Fibroblast of lung (primary cell): Measurements from ENCODE around the gene ATP5F1A. TPM values are rescaled to one million over a fixed set of nuclear protein-coding genes. Genes with fewer than 3 reads are reported as not detected.

Experiments used
- DNase-seq, 2 donors: peaks; one replicate each; pipeline versions ENCODE4 v3.0.0 to v3.0.0-alpha.2; 2010; ENCODE audit warnings: low read depth in 2 of 2
- H2AFZ ChIP-seq: 2 replicates; pipeline ENCODE4 v1.5.1; 2012; ENCODE audit warnings: low read length, control low read depth, inconsistent platforms
- H3K27ac ChIP-seq: 2 replicates; pipeline ENCODE4 v1.5.1; 2011; ENCODE audit warnings: low read length, control low read depth; ENCODE audit not compliant: insufficient read depth
- H3K27me3 ChIP-seq: 2 replicates; pipeline ENCODE4 v1.5.1; 2011; ENCODE audit warnings: mild to moderate bottlenecking, low read length; ENCODE audit not compliant: control insufficient read depth, insufficient read depth
- H3K36me3 ChIP-seq: 2 replicates; pipeline ENCODE4 v1.5.1; 2011; ENCODE audit warnings: low read length; ENCODE audit not compliant: control insufficient read depth, insufficient read depth
- H3K4me1 ChIP-seq: 2 replicates; pipeline ENCODE4 v1.5.1; 2011; ENCODE audit warnings: low read length; ENCODE audit not compliant: control insufficient read depth, insufficient read depth; ENCODE audit errors: extremely low read depth
- H3K4me2 ChIP-seq: 2 replicates; pipeline ENCODE4 v1.5.1; 2011; ENCODE audit warnings: low read length, control low read depth; ENCODE audit not compliant: insufficient read depth; ENCODE audit errors: extremely low read depth
- H3K4me3 ChIP-seq, 4 experiments: fragments of 200-600 bp in 1 of 4; sonication (generic) in 1 of 4; replicated peaks in 1 of 4; 2 replicates each; pipeline ENCODE4 v1.5.1; 2011 to 2016; ENCODE audit warnings: low read length in 4 of 4, low read depth in 3 of 4, mild to moderate bottlenecking in 3 of 4, control low read depth in 2 of 4, inconsistent platforms in 1 of 4, mixed read lengths in 1 of 4; ENCODE audit not compliant: insufficient read depth in 1 of 4; ENCODE audit errors: control extremely low read depth in 1 of 4
- H3K79me2 ChIP-seq: 2 replicates; pipeline ENCODE4 v1.5.1; 2012; ENCODE audit warnings: mild to moderate bottlenecking, low read length, inconsistent platforms; ENCODE audit not compliant: control insufficient read depth, insufficient read depth
- H3K9ac ChIP-seq: 2 replicates; pipeline ENCODE4 v1.5.1; 2011; ENCODE audit warnings: mild to moderate bottlenecking, low read length, control low read depth; ENCODE audit not compliant: insufficient read depth
- H3K9me3 ChIP-seq: 2 replicates; pipeline ENCODE4 v1.5.1; 2012; ENCODE audit warnings: low read depth, low read length; ENCODE audit not compliant: control insufficient read depth, insufficient read depth
- H4K20me1 ChIP-seq: 2 replicates; pipeline ENCODE4 v1.5.1; 2011; ENCODE audit warnings: low read length; ENCODE audit not compliant: control insufficient read depth, insufficient read depth; ENCODE audit errors: extremely low read depth
- EZH2 ChIP-seq: IDR thresholded peaks from 2 replicates; pipeline ENCODE4 v1.5.1; 2012; ENCODE audit warnings: low read length, control low read depth, mild to moderate bottlenecking; ENCODE audit errors: missing control alignments
- polyA minus RNA-seq: library from RNA; depleted of rRNA, polyadenylated mRNA; stranded (reverse); fragments of >200 nt; gene quantifications from 2 replicates; pipeline ENCODE4 v1.2.3, GENCODE V29; 2011; ENCODE audit warnings: low replicate concordance
- polyA plus RNA-seq, 2 donors: library from polyadenylated mRNA; depleted of rRNA in 1 of 2; stranded (reverse) in 1 of 2; unstranded in 1 of 2; fragments of >200 nt; gene quantifications; 2 replicates each; pipeline ENCODE4 v1.2.1, GENCODE V29; 2011 to 2012; ENCODE audit warnings: missing spikeins in 1 of 2
- total RNA-seq: library from RNA; depleted of rRNA; stranded (reverse); fragments of >200 nt; gene quantifications from 2 replicates; pipeline ENCODE4 v1.2.1, GENCODE V29; 2014
- TF ChIP-seq, protein P1 (sequence below), 2 donors: IDR thresholded peaks in 1 of 2; conservative IDR thresholded peaks in 1 of 2; 1 replicate in 1 of 2; 2 replicates in 1 of 2; pipeline ENCODE4 v1.5.1; 2011 to 2012; ENCODE audit warnings: low read length in 2 of 2, control low read depth in 1 of 2, inconsistent platforms in 1 of 2, low read depth in 1 of 2, mild to moderate bottlenecking in 1 of 2

The ATP5F1A gene
- total RNA-seq (581 and 591 TPM in 2 replicates), polyA plus RNA-seq (791 and 878 TPM in 2 replicates), polyA minus RNA-seq (480 and 506 TPM in 2 replicates)
- polyA plus RNA-seq (2012): 452 and 531 TPM in 2 replicates

GRCh38 chr18:46097801-46098615, at the start of gene ATP5F1A:
Gene ATP5F1A, minus strand, starts transcription at chr18:46098296. Its CDS starts 65 bp downstream, at chr18:46098231.
- peak; percentile 77 to 84 for DNase-seq
- Histone ChIP-seq H3K79me2 (peaks cover 49% of the 10 kb centered on the region), H3K4me3 (peak within 1 kb of the TSS; percentile 64 to 95 (median 88)), H4K20me1 (no peaks in the 10 kb centered on the region), H2AFZ (peak within 1 kb of the TSS; percentile 95), H3K4me1 (peaks cover 3% of the 10 kb centered on the region), H3K36me3 (peaks cover 4% of the 10 kb centered on the region), H3K9ac (peak within 1 kb of the TSS; percentile 78), H3K4me2 (peak within 1 kb of the TSS; percentile 78), H3K27ac (peak within 1 kb of the TSS; percentile 83), H3K27me3 (no peaks in the 10 kb centered on the region), H3K9me3 (no peaks in the 10 kb centered on the region)
- TF ChIP-seq EZH2: no peak
- TF ChIP-seq, protein P1, sequence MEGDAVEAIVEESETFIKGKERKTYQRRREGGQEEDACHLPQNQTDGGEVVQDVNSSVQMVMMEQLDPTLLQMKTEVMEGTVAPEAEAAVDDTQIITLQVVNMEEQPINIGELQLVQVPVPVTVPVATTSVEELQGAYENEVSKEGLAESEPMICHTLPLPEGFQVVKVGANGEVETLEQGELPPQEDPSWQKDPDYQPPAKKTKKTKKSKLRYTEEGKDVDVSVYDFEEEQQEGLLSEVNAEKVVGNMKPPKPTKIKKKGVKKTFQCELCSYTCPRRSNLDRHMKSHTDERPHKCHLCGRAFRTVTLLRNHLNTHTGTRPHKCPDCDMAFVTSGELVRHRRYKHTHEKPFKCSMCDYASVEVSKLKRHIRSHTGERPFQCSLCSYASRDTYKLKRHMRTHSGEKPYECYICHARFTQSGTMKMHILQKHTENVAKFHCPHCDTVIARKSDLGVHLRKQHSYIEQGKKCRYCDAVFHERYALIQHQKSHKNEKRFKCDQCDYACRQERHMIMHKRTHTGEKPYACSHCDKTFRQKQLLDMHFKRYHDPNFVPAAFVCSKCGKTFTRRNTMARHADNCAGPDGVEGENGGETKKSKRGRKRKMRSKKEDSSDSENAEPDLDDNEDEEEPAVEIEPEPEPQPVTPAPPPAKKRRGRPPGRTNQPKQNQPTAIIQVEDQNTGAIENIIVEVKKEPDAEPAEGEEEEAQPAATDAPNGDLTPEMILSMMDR (conservative IDR thresholded peaks at IDR 0.05 in 1 of 2, IDR thresholded peaks at IDR 0.05 in 1 of 2; ENCODE audit: low read depth in 1 of 2, low read length in 2 of 2): no peak

- Histone ChIP-seq H3K27ac (no peak overlapping the region), H3K4me3 (no peak overlapping the region), H3K79me2 (no peaks in the 10 kb centered on the region), H3K36me3 (no peaks in the 10 kb centered on the region), H3K4me2 (no peak overlapping the region), H2AFZ (no peak overlapping the region), H3K9me3 (no peaks in the 10 kb centered on the region), H4K20me1 (no peaks in the 10 kb centered on the region), H3K27me3 (no peaks in the 10 kb centered on the region), H3K9ac (no peak overlapping the region), H3K4me1 (no peaks in the 10 kb centered on the region)
- no peak for TF ChIP-seq EZH2
- TF ChIP-seq, protein P1 (conservative IDR thresholded peaks at IDR 0.05 in 1 of 2, IDR thresholded peaks at IDR 0.05 in 1 of 2; ENCODE audit: low read depth in 1 of 2, low read length in 2 of 2): no peak
- DNase-seq: no peak
These were observed 43.1 kb upstream of the ATP5F1A start for GRCh38 chr18:46141199-46141598.

DNA sequence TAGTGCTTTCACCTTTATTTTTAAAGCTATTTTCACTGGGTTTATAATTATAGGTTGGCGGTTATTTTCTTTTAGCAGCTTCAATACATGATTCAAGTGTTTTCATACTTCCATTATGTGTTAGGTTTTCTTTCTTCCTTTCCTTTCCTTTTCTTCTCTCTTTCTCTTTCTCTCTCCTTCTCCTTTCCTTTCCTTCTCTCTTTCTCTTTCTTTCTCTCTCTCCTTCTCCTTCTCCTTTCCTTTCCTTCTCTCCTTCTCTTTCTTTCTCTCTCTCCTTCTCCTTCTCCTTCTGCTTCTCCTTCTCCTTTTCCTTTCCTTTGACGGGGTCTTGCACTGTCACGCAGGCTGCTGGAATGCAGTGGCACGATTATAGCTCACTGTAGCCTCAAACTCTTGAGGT, 42.1 kb upstream of the ATP5F1A start:
- Histone ChIP-seq H3K4me1 (no peaks in the 10 kb centered on the region), H4K20me1 (no peaks in the 10 kb centered on the region), H3K4me3 (no peak overlapping the region), H3K27ac (no peak overlapping the region), H3K36me3 (no peaks in the 10 kb centered on the region), H3K4me2 (no peak overlapping the region), H2AFZ (no peak overlapping the region), H3K27me3 (no peaks in the 10 kb centered on the region), H3K79me2 (no peaks in the 10 kb centered on the region), H3K9me3 (no peaks in the 10 kb centered on the region), H3K9ac (no peak overlapping the region)
- no peak for TF ChIP-seq EZH2
- TF ChIP-seq, protein P1 (conservative IDR thresholded peaks at IDR 0.05 in 1 of 2, IDR thresholded peaks at IDR 0.05 in 1 of 2; ENCODE audit: low read depth in 1 of 2, low read length in 2 of 2): no peak
- DNase-seq: no peak
